ENCODE data around the gene GGT5.

DNA sequence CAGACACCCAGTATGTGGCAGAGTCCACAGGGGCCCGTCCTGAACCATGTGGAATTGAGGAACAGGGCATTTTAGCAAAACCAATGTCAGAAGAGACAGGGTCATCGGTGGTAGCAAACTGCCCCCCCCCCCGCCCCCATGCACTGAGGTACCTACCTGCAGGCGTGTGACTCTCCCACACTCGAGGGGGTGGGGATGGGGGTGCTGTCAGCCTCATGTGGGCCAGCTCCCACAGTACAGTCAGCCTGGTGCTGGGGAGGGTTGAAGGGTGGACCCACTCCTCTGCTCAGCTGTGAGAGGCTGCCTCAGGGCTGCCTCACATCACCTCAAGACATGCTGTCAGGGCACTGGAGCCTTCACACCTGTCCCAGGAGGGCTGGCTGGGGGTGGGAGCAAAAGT lies 74.2 kb downstream of the GGT5 start:
- TF ChIP-seq RAD21 (IDR thresholded peaks at IDR 0.05; ENCODE audit: low read depth) (no peak), TEAD4 (IDR thresholded peaks at IDR 0.05) (no peak), CREB1 (IDR thresholded peaks at IDR 0.05; ENCODE audit: low read depth) (no peak), YY1 (IDR thresholded peaks at IDR 0.05; ENCODE audit: low read depth) (no peak)
- TF ChIP-seq, protein P1, sequence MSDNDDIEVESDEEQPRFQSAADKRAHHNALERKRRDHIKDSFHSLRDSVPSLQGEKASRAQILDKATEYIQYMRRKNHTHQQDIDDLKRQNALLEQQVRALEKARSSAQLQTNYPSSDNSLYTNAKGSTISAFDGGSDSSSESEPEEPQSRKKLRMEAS (IDR thresholded peaks at IDR 0.05): no peak
- TF ChIP-seq, protein P2, sequence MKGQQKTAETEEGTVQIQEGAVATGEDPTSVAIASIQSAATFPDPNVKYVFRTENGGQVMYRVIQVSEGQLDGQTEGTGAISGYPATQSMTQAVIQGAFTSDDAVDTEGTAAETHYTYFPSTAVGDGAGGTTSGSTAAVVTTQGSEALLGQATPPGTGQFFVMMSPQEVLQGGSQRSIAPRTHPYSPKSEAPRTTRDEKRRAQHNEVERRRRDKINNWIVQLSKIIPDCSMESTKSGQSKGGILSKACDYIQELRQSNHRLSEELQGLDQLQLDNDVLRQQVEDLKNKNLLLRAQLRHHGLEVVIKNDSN (IDR thresholded peaks at IDR 0.05): no peak

Measured in Ishikawa (cell line).